ENCODE measurements around the gene TTC1.

- TF ChIP-seq POLR2A (IDR thresholded peaks at IDR 0.05) (no peak), CTCF (IDR thresholded peaks at IDR 0.05 in 4 of 5, conservative IDR thresholded peaks at IDR 0.05 in 1 of 5) (no peak)
Measured at GRCh38 chr5:160088805-160089204, 79.9 kb downstream of the TTC1 start.

Data from gastrocnemius medialis (tissue), 4 donors.